ENCODE measurements around the gene MBD3.

The MBD3 gene

GRCh38 chr19:1566392-1567115, 26.1 kb downstream of the MBD3 start:
- FAIRE-seq (no peak), DNase-seq (ENCODE audit: insufficient read length, low spot score) (peak; percentile 81)
- TF ChIP-seq CTCF (IDR thresholded peaks at IDR 0.05; ENCODE audit: insufficient read depth, missing control alignments) = no peak

GRCh38 chr19:1563251-1563650, 29.4 kb downstream of the MBD3 start:
- DNase-seq (ENCODE audit: insufficient read length, low spot score) = no peak
- no peak for FAIRE-seq
- no peak for TF ChIP-seq CTCF (IDR thresholded peaks at IDR 0.05; ENCODE audit: insufficient read depth, missing control alignments)

- DNase-seq (ENCODE audit: insufficient read length, low spot score) (no peak), FAIRE-seq (no peak)
- no peak for TF ChIP-seq CTCF (IDR thresholded peaks at IDR 0.05; ENCODE audit: insufficient read depth, missing control alignments)
Measured at GRCh38 chr19:1561236-1561842, 31.3 kb downstream of the MBD3 start.

- DNase-seq (ENCODE audit: insufficient read length, low spot score) = no peak
- FAIRE-seq = no peak
- TF ChIP-seq CTCF (IDR thresholded peaks at IDR 0.05; ENCODE audit: insufficient read depth, missing control alignments) = no peak
Measured at GRCh38 chr19:1560286-1560882, 32.3 kb downstream of the MBD3 start.

GRCh38 chr19:1558552-1558951, 34.1 kb downstream of the MBD3 start:
- TF ChIP-seq CTCF (IDR thresholded peaks at IDR 0.05; ENCODE audit: insufficient read depth, missing control alignments) = no peak
- DNase-seq (ENCODE audit: insufficient read length, low spot score) (no peak), FAIRE-seq (no peak)

GRCh38 chr19:1556390-1557070, 36.1 kb downstream of the MBD3 start:
- no peak for TF ChIP-seq CTCF (IDR thresholded peaks at IDR 0.05; ENCODE audit: insufficient read depth, missing control alignments)
- FAIRE-seq (no peak), DNase-seq (ENCODE audit: insufficient read length, low spot score) (no peak)

Data from D721Med (cell line).